ENCODE measurements around the gene RNLS. TPM values are rescaled to one million over a fixed set of nuclear protein-coding genes. Genes with fewer than 3 reads are reported as not detected.

RNLS gene
- total RNA-seq, 4 donors from 2014 or later: 7.8 to 37.2 (median 26.2) TPM

- H3K36me3 ChIP-seq: no peaks in the 10 kb centered on the region
- no peaks in the 10 kb centered on the region for H3K27me3 ChIP-seq
- peaks cover 0 to 11% (median 0%) of the 10 kb centered on the region in 4 donors for H3K9me3 ChIP-seq
- H3K4me1 ChIP-seq: no peaks in the 10 kb centered on the region
- no peak for DNase-seq (ENCODE audit: low spot score in 2 of 2)
- H3K27ac ChIP-seq: no peak overlapping the region
- WGBS, 2 donors: 76 to 84% methylated on average over 1 of the region's 1 CpG
- TF ChIP-seq EP300 (IDR thresholded peaks at IDR 0.05) (no peak), POLR2A (IDR thresholded peaks at IDR 0.05) (no peak), CTCF (IDR thresholded peaks at IDR 0.05) (no peak)
- H3K4me3 ChIP-seq: no peak overlapping the region
Measured at GRCh38 chr10:88617772-88618300, 34.7 kb upstream of the RNLS start.

GRCh38 chr10:88616250-88616977 is 33.3 kb upstream of the RNLS start:
- peak in 1 of 2 donors; percentile 12 for DNase-seq (ENCODE audit: low spot score in 2 of 2)
- H3K4me3 ChIP-seq: no peak overlapping the region
- H3K27me3 ChIP-seq: no peaks in the 10 kb centered on the region
- H3K9me3 ChIP-seq: peaks cover 0 to 11% (median 0%) of the 10 kb centered on the region in 4 donors
- TF ChIP-seq POLR2A (IDR thresholded peaks at IDR 0.05): no peak
- no peak for TF ChIP-seq CTCF (IDR thresholded peaks at IDR 0.05)
- no peak for TF ChIP-seq EP300 (IDR thresholded peaks at IDR 0.05)
- no peaks in the 10 kb centered on the region for H3K36me3 ChIP-seq
- peak overlapping the region in 1 of 4 donors; percentile 4 for H3K27ac ChIP-seq
- no peaks in the 10 kb centered on the region for H3K4me1 ChIP-seq
- WGBS, 2 donors: 84 to 90% methylated on average over 16 to 18 of the region's 18 CpGs

- no peak overlapping the region for H3K4me3 ChIP-seq
- no peaks in the 10 kb centered on the region for H3K36me3 ChIP-seq
- DNase-seq (ENCODE audit: low spot score in 2 of 2): no peak
- H3K27ac ChIP-seq: no peak overlapping the region
- no peak for TF ChIP-seq EP300 (IDR thresholded peaks at IDR 0.05)
- no peak for TF ChIP-seq CTCF (IDR thresholded peaks at IDR 0.05)
- no peak for TF ChIP-seq POLR2A (IDR thresholded peaks at IDR 0.05)
- no peaks in the 10 kb centered on the region for H3K9me3 ChIP-seq
- 52 to 57% methylated on average over 2 of the region's 2 CpGs for WGBS, 2 donors
- H3K4me1 ChIP-seq: no peaks in the 10 kb centered on the region
- H3K27me3 ChIP-seq: no peaks in the 10 kb centered on the region
Measured at GRCh38 chr10:88608780-88609179, 25.7 kb upstream of the RNLS start.

- no peak for DNase-seq (ENCODE audit: low spot score in 2 of 2)
- H3K9me3 ChIP-seq: no peaks in the 10 kb centered on the region
- no peak overlapping the region for H3K4me3 ChIP-seq
- 78 to 82% methylated on average over 6 of the region's 6 CpGs for WGBS, 2 donors
- TF ChIP-seq CTCF (IDR thresholded peaks at IDR 0.05) (no peak), EP300 (IDR thresholded peaks at IDR 0.05) (no peak), POLR2A (IDR thresholded peaks at IDR 0.05) (no peak)
- no peak overlapping the region for H3K27ac ChIP-seq
- H3K4me1 ChIP-seq: no peaks in the 10 kb centered on the region
- H3K36me3 ChIP-seq: no peaks in the 10 kb centered on the region
- H3K27me3 ChIP-seq: no peaks in the 10 kb centered on the region
Measured at GRCh38 chr10:88608052-88608732, 25.1 kb upstream of the RNLS start.

- no peak for DNase-seq (ENCODE audit: low spot score in 2 of 2)
- Histone ChIP-seq H3K27me3 (no peaks in the 10 kb centered on the region), H3K27ac (no peak overlapping the region), H3K4me3 (no peak overlapping the region), H3K9me3 (peaks cover 0 to 5% (median 0%) of the 10 kb centered on the region in 4 donors), H3K36me3 (no peaks in the 10 kb centered on the region), H3K4me1 (no peaks in the 10 kb centered on the region)
- no peak for TF ChIP-seq POLR2A (IDR thresholded peaks at IDR 0.05)
- TF ChIP-seq EP300 (IDR thresholded peaks at IDR 0.05): no peak
- no peak for TF ChIP-seq CTCF (IDR thresholded peaks at IDR 0.05)
- WGBS, 2 donors: 80 to 88% methylated on average over 1 of the region's 1 CpG
Measured at GRCh38 chr10:88598055-88598454, 14.9 kb upstream of the RNLS start.

Measured in tibial nerve (tissue), 4 donors.